H9 (cell line): Measurements from ENCODE around the gene VOPP1. TPM values are rescaled to one million over a fixed set of nuclear protein-coding genes. Genes with fewer than 3 reads are reported as not detected.

Experiments
- DNase-seq: peaks from one replicate; pipeline ENCODE4 v3.0.0-alpha.2; 2017
- H2AFZ ChIP-seq: one replicate; pipeline ENCODE4 v1.6.1; 2013; ENCODE audit warnings: mild to moderate bottlenecking, low read length, control low read depth, moderate library complexity
- H2AK5ac ChIP-seq: 2 replicates; pipeline ENCODE4 v1.6.1; 2013; ENCODE audit warnings: low read length, control low read depth, mixed read lengths; ENCODE audit not compliant: insufficient read length
- H2BK120ac ChIP-seq: one replicate; pipeline ENCODE4 v1.6.1; 2013; ENCODE audit warnings: low read depth, mild to moderate bottlenecking, low read length, control low read depth, inconsistent platforms; ENCODE audit not compliant: poor library complexity, severe bottlenecking
- H2BK12ac ChIP-seq: 2 replicates; pipeline ENCODE4 v1.6.1; 2013; ENCODE audit warnings: low read length, control low read depth, mixed read lengths, low read depth; ENCODE audit not compliant: insufficient read length
- H2BK15ac ChIP-seq: 2 replicates; pipeline ENCODE4 v1.6.1; 2013; ENCODE audit warnings: low read depth, low read length, control low read depth
- H2BK20ac ChIP-seq: one replicate; pipeline ENCODE4 v1.6.1; 2013; ENCODE audit warnings: low read depth, mild to moderate bottlenecking, low read length, control low read depth, inconsistent platforms; ENCODE audit not compliant: poor library complexity, severe bottlenecking
- H2BK5ac ChIP-seq: 2 replicates; pipeline ENCODE4 v1.6.1; 2013; ENCODE audit warnings: low read length, control low read depth, mixed read lengths; ENCODE audit not compliant: insufficient read length
- H3K14ac ChIP-seq: 2 replicates; pipeline ENCODE4 v1.6.1; 2013; ENCODE audit warnings: low read length, control low read depth; ENCODE audit not compliant: insufficient read depth
- H3K18ac ChIP-seq: 2 replicates; pipeline ENCODE4 v1.6.1; 2013; ENCODE audit warnings: low read depth, mild to moderate bottlenecking, mixed read lengths, low read length, control low read depth; ENCODE audit not compliant: insufficient read length
- H3K23ac ChIP-seq: 2 replicates; pipeline ENCODE4 v1.6.1; 2013; ENCODE audit warnings: low read length, control low read depth, mixed read lengths, low read depth; ENCODE audit not compliant: insufficient read length
- H3K23me2 ChIP-seq: 2 replicates; pipeline ENCODE4 v1.6.1; 2013; ENCODE audit warnings: low read depth, mild to moderate bottlenecking, mixed read lengths, low read length, control low read depth; ENCODE audit not compliant: insufficient read length, poor library complexity, severe bottlenecking
- H3K27ac ChIP-seq: 2 replicates; pipeline ENCODE4 v1.5.1; 2013; ENCODE audit warnings: low read length, control low read depth, mixed read lengths, low read depth; ENCODE audit not compliant: insufficient read length
- H3K27me3 ChIP-seq: 2 replicates; pipeline ENCODE4 v1.6.1; 2013; ENCODE audit warnings: low read length, control low read depth, inconsistent platforms; ENCODE audit not compliant: insufficient read depth
- H3K4ac ChIP-seq: 2 replicates; pipeline ENCODE4 v1.6.1; 2013; ENCODE audit warnings: low read depth, mild to moderate bottlenecking, control low read depth, inconsistent platforms, low read length, moderate library complexity
- H3K4me1 ChIP-seq: 2 replicates; pipeline ENCODE4 v1.6.1; 2013; ENCODE audit warnings: low read length, control low read depth, inconsistent platforms; ENCODE audit not compliant: insufficient read depth
- H3K4me2 ChIP-seq: 2 replicates; pipeline ENCODE4 v1.6.1; 2013; ENCODE audit warnings: low read length, control low read depth, mixed read lengths; ENCODE audit not compliant: insufficient read length, insufficient read depth
- H3K56ac ChIP-seq: 2 replicates; pipeline ENCODE4 v1.6.1; 2013; ENCODE audit warnings: low read depth, mild to moderate bottlenecking, mixed read lengths, low read length, control low read depth; ENCODE audit not compliant: insufficient read length
- H3K79me1 ChIP-seq: 2 replicates; pipeline ENCODE4 v1.6.1; 2013; ENCODE audit warnings: low read depth, mild to moderate bottlenecking, moderate library complexity, low read length, control low read depth, inconsistent platforms; ENCODE audit not compliant: insufficient read depth, poor library complexity, severe bottlenecking
- H3K79me2 ChIP-seq: 2 replicates; pipeline ENCODE4 v1.6.1; 2013; ENCODE audit warnings: low read length, control low read depth, inconsistent platforms; ENCODE audit not compliant: insufficient read depth
- H3K9ac ChIP-seq: 2 replicates; pipeline ENCODE4 v1.6.1; 2013; ENCODE audit warnings: low read length, control low read depth, mixed read lengths; ENCODE audit not compliant: insufficient read length; ENCODE audit errors: extremely low read depth
- H3K9me3 ChIP-seq: one replicate; pipeline ENCODE4 v1.6.1; 2013; ENCODE audit warnings: low read depth, low read length, inconsistent platforms; ENCODE audit not compliant: control insufficient read depth
- H3T11ph ChIP-seq: one replicate; pipeline ENCODE4 v1.6.1; 2013; ENCODE audit warnings: mild to moderate bottlenecking, low read length, control low read depth, inconsistent platforms
- H4K20me1 ChIP-seq: one replicate; pipeline ENCODE4 v1.6.1; 2013; ENCODE audit not compliant: control insufficient read depth, insufficient read length, insufficient read depth
- H4K5ac ChIP-seq: 2 replicates; pipeline ENCODE4 v1.6.1; 2013; ENCODE audit warnings: low read depth, mild to moderate bottlenecking, mixed read lengths, low read length, control low read depth; ENCODE audit not compliant: insufficient read length
- H4K8ac ChIP-seq: replicated peaks from 2 replicates; pipeline ENCODE4 v1.6.1; 2013; ENCODE audit warnings: low read length, control low read depth, mixed read lengths, low read depth; ENCODE audit not compliant: insufficient read length
- H4K91ac ChIP-seq: 2 replicates; pipeline ENCODE4 v1.6.1; 2013; ENCODE audit warnings: low read depth, mild to moderate bottlenecking, moderate library complexity, mixed read lengths, low read length, control low read depth; ENCODE audit not compliant: insufficient read length
- H3K27ac Mint-ChIP-seq, 3 experiments: 2 replicates in 2 of 3; 3 replicates in 1 of 3; pipeline ENCODE4 v1.8.0; 2020 to 2021; ENCODE audit warnings: mixed read lengths in 3 of 3, mild to moderate bottlenecking in 1 of 3, moderate library complexity in 1 of 3
- H3K27me3 Mint-ChIP-seq: 2 replicates; pipeline ENCODE4 v1.8.0; 2021; ENCODE audit warnings: low read depth, mild to moderate bottlenecking, moderate library complexity, mixed read lengths
- H3K36me3 Mint-ChIP-seq, 3 experiments: 2 replicates in 2 of 3; 3 replicates in 1 of 3; pipeline ENCODE4 v1.8.0; 2020 to 2021; ENCODE audit warnings: low read depth in 3 of 3, mixed read lengths in 3 of 3; ENCODE audit not compliant: insufficient read depth in 1 of 3
- H3K4me1 Mint-ChIP-seq, 2 experiments: 2 replicates each; pipeline ENCODE4 v1.8.0; 2020; ENCODE audit warnings: mixed read lengths in 2 of 2
- H3K4me3 Mint-ChIP-seq, 2 experiments: 2 replicates in 1 of 2; 3 replicates in 1 of 2; pipeline ENCODE4 v1.8.0; 2020 to 2021; ENCODE audit warnings: mild to moderate bottlenecking in 2 of 2, mixed read lengths in 2 of 2, moderate library complexity in 1 of 2
- H3K9me3 Mint-ChIP-seq, 2 experiments: 2 replicates in 1 of 2; 3 replicates in 1 of 2; pipeline ENCODE4 v1.8.0; 2020; ENCODE audit warnings: mild to moderate bottlenecking in 2 of 2, mixed read lengths in 2 of 2, moderate library complexity in 1 of 2
- WGBS: extraction: QIAGEN DNeasy Blood & Tissue Kit; methylation state at CpG from one replicate; pipeline ENCODE4 v1.1.7; 2013; ENCODE audit warnings: missing lambda C conversion rate, low lambda C conversion rate, mixed read lengths; ENCODE audit not compliant: insufficient read length; ENCODE audit errors: extremely low coverage; 5-methylcytosine and 5-hydroxymethylcytosine counted together
- total RNA-seq: library from RNA; stranded (reverse); gene quantifications from 2 replicates; pipeline ENCODE4 v1.2.1, GENCODE V29; 2021
- TF ChIP-seq, protein P1 (sequence below): fragments of 200-600 bp; sonication (generic); conservative IDR thresholded peaks from 3 replicates; pipeline ENCODE4 v1.8.0; 2021; ENCODE audit warnings: antibody characterized with exemption, mild to moderate bottlenecking

The VOPP1 gene
- total RNA-seq, 1 experiment from 2014 or later = 55.7 TPM

- Histone ChIP-seq H3K4ac (no peak overlapping the region), H3K14ac (no peak overlapping the region), H3K27ac (no peak overlapping the region), H3K4me1 (peaks cover 18% of the 10 kb centered on the region; the same call in 1 of the 2 replicates), H4K5ac (no peak overlapping the region), H4K8ac (no peak overlapping the region), H2BK12ac (no peak overlapping the region), H3K4me2 (no peak overlapping the region), H2BK15ac (no peak overlapping the region), H2AK5ac (no peak overlapping the region), H3K27me3 (no peaks in the 10 kb centered on the region), H3K23me2 (no peaks in the 10 kb centered on the region), H3K23ac (no peak overlapping the region), H3K79me1 (peaks cover 10% of the 10 kb centered on the region), H3K79me2 (peaks cover 27% of the 10 kb centered on the region; the same call in 1 of the 2 replicates), H3K9ac (no peak overlapping the region), H3K18ac (no peak overlapping the region), H3T11ph (no peak overlapping the region), H2BK20ac (no peak overlapping the region), H3K56ac (no peak overlapping the region), H4K20me1 (no peaks in the 10 kb centered on the region), H2AFZ (no peak overlapping the region), H2BK120ac (no peak overlapping the region), H2BK5ac (no peak overlapping the region), H3K9me3 (no peaks in the 10 kb centered on the region), H4K91ac (no peak overlapping the region)
- whole genome bisulfite sequencing = no CpG with 5 or more reads among the region's 11 CpGs
- H3K27ac Mint-ChIP-seq = peak overlapping the region in 1 of 3 experiments; percentile 37; a peak in 1 of 7 replicates
- H3K27me3 Mint-ChIP-seq = no peaks in the 10 kb centered on the region
- no peaks in the 10 kb centered on the region; a peak in 1 of 5 replicates for H3K9me3 Mint-ChIP-seq
- H3K4me1 Mint-ChIP-seq = peaks cover 77 to 79% of the 10 kb centered on the region in 2 experiments
- TF ChIP-seq, protein P1, sequence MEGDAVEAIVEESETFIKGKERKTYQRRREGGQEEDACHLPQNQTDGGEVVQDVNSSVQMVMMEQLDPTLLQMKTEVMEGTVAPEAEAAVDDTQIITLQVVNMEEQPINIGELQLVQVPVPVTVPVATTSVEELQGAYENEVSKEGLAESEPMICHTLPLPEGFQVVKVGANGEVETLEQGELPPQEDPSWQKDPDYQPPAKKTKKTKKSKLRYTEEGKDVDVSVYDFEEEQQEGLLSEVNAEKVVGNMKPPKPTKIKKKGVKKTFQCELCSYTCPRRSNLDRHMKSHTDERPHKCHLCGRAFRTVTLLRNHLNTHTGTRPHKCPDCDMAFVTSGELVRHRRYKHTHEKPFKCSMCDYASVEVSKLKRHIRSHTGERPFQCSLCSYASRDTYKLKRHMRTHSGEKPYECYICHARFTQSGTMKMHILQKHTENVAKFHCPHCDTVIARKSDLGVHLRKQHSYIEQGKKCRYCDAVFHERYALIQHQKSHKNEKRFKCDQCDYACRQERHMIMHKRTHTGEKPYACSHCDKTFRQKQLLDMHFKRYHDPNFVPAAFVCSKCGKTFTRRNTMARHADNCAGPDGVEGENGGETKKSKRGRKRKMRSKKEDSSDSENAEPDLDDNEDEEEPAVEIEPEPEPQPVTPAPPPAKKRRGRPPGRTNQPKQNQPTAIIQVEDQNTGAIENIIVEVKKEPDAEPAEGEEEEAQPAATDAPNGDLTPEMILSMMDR = no peak
- H3K36me3 Mint-ChIP-seq = peaks cover 0 to 5% (median 3%) of the 10 kb centered on the region in 3 experiments; a peak in 1 of 7 replicates
- no peak overlapping the region for H3K4me3 Mint-ChIP-seq
- no peak for DNase-seq
These were observed 21.3 kb downstream of the VOPP1 start for GRCh38 chr7:55550841-55551537.
